NOMO-1 treated with DMSO at 0.1 percent for 48 hours (cell line): ENCODE results near the gene FMNL3.
"Not testable (repeated sequence)": the region's sequence is repeated elsewhere in the genome, so short reads cannot be mapped to it uniquely, and the experiment has no call there.

Source experiments
- DNase-seq: peaks from one replicate; lab custom pipeline; 2025; ENCODE audit not compliant: unreplicated experiment; lab: John Stamatoyannopoulos, UW

The FMNL3 gene

GRCh38 chr12:49610785-49611184, 96.4 kb downstream of the FMNL3 start:
- not testable (repeated sequence) for DNase-seq

GRCh38 chr12:49609875-49610154, 97.4 kb downstream of the FMNL3 start:
- no peak for DNase-seq

DNA sequence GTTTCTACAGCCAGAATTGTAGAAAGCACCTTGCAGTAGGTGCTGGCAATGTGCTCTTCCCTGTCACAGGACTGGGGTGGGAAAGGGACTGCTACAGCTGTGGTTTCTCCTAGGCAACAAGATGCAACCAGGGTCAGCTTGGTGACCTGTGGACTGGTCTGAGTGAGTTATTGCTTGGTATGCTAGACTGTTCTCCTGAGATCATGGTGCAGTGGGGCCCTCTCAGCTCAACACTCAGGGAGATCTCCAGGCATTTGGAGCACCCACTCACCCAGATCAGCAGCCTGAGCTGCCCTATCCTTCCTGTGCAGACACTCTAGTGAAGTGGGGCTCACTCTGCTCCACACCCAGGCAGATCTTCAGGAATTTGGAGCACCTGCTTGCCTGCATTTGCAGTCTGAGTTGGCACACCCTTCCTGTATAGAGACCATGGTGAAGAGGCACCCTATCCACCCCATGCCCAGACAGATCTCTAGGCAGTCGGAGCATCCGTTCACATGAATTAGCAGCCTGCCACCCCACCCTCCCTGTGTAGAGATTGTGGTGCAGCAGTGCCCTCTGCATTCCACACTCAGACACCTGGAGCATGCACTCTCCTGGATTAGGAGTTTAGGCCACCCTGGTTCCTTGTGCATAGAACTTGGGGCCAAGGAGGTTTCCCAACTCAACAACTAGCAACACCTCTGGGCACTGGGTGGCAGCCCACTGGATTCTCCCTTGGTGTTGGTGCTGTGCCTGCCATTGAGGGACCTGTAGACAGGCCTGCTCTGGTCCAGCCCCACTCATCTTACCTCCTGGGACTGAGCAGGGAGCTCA, 97.9 kb downstream of the FMNL3 start:
- no peak for DNase-seq

GRCh38 chr12:49605539-49605938, 101.7 kb downstream of the FMNL3 start, which contains the start of gene FAM186B:
Gene FAM186B (minus strand): TSS chr12:49605639. CDS start chr12:49605477, 162 bp downstream.
- not testable (repeated sequence) for DNase-seq

DNA sequence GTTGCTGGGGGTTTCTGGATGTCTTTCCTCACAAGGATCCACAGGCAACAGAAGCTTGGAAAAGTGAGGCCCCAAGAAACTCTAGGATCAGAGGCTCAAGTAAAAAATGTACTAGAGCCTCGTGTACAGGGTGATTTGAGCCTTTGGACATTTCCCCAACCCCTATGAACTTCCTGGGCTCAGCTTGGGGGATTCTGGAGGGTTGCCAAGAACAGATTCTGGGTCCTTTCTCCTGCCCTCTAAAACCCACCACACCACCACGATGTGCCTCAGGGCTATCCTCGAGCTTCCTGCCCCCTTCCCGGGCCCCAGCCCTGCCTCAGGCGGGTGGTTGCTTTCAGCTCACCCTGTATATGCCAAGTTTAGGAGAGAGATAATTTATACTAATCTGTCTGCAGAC, 102.3 kb downstream of the FMNL3 start:
- no peak for DNase-seq

- no peak for DNase-seq
Observed at GRCh38 chr12:49603721-49604120, 103.5 kb downstream of the FMNL3 start.

DNA sequence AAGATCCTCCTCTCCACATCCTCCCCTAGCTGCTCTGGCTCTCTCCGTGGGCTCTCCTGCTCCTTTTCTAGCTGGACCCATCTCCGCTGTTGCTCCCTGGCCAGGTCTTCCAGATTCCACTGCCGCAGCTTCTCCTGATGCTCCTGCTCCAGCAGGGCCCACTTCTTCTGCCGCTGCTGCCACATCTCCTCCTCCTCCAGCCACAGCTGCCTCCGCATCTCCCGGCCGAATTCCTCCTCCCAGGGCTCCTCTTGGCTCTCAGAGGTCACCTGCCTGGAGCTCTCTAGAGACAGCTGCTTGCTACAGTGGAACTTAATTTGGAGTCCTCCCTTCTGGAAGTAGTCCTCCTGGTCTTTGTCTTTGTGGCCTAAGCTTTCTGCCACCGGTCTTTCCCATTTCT, 107.2 kb downstream of the FMNL3 start:
- DNase-seq: no peak

DNA sequence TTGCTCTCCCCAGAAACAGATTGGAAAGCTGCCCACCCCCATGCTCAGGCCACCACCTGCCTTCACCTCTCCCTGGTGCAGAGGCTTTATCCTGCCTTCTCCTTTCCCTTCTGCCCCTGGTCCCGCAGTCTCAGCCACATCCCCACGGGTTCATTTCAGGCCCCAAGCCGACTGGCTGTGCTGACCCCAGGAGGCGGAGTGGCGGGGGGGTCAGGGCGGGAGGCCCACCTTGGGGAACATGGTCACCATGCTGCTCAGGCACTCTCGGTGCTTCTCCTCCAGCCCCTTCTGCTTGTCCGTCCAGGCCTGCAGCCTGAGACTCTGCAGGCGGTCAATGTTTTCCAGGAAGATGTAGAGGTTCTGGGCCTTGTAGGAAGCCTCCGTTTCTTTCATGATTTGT, 108.7 kb downstream of the FMNL3 start:
- DNase-seq: no peak

GRCh38 chr12:49588721-49589516, 118.3 kb downstream of the FMNL3 start:
- DNase-seq: no peak

GRCh38 chr12:49588281-49588680, 118.9 kb downstream of the FMNL3 start:
- DNase-seq: no peak

DNA sequence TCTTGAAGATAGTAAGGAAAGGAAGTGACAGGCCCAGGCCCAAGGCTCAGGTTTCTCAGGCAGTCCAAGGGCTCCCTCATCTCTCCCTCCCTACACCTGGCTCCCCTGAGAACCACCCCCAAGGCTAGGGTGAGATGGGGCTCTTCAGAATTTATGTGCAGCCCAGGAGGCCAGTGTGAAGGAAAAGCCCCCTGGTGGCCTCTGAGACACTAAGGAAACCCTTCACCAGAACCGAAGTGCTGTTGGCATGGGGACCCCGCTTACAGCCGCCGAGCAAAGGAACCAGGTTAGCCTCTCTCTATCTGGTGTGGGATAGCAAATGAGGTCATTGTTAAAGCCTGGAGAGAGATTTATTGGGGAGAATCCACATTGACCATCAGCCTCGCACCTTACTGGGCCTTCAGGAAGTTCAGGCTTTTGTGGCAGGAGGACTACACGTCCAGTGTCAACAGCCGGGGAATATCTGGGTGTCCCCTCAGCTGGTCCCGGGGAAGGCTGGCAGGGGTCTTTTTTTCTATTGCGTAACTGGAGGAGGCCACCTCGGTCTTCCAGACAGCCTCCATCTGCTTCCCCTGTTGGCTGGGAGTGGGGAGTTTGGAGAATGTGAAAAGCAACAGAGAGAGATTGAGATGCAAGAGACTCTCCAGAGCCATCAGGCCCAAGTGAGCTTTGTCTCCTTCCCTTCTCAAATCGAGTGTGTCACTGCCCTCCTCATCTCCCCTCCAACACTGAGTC, 119.9 kb downstream of the FMNL3 start:
- DNase-seq: no peak
